GM23338 (cell line): ENCODE results near the gene SELENON. TPM values are rescaled to one million over a fixed set of nuclear protein-coding genes. Genes with fewer than 3 reads are reported as not detected.
A peak's percentile ranks its signal among the peaks of the same experiment; 100 is the strongest.

Source experiments
- ATAC-seq: fragments of 200-7000 bp; cut with Tn5 transposase; 3 replicates; pipeline ENCODE4 v1.9.1; 2020
- DNase-seq: peaks from one replicate; pipeline ENCODE4 v3.0.0-alpha.2; 2015; ENCODE audit warnings: low spot score
- H2AFZ ChIP-seq: fragments of 200-600 bp; sonication (generic); 2 replicates; pipeline ENCODE4 v1.8.0; 2016; ENCODE audit warnings: antibody characterized with exemption, mild to moderate bottlenecking, moderate library complexity
- H3F3A ChIP-seq: fragments of 200-600 bp; sonication (generic); replicated peaks from 2 replicates; pipeline ENCODE4 v1.8.0; 2017; ENCODE audit warnings: antibody characterized with exemption, mixed run types, low read depth
- H3K27ac ChIP-seq: fragments of 200-600 bp; sonication (generic); 2 replicates; pipeline ENCODE4 v1.6.1; 2016; ENCODE audit warnings: low read depth
- H3K27me3 ChIP-seq: fragments of 200-600 bp; sonication (generic); 2 replicates; pipeline ENCODE4 v1.8.0; 2016; ENCODE audit warnings: mild to moderate bottlenecking, mixed run types, moderate library complexity; ENCODE audit not compliant: insufficient read depth
- H3K36me3 ChIP-seq: fragments of 200-600 bp; sonication (generic); 2 replicates; pipeline ENCODE4 v1.8.0; 2016; ENCODE audit warnings: mild to moderate bottlenecking; ENCODE audit not compliant: insufficient read depth
- H3K4me1 ChIP-seq: fragments of 200-600 bp; sonication (generic); 2 replicates; pipeline ENCODE4 v1.8.0; 2016; ENCODE audit warnings: mild to moderate bottlenecking, moderate library complexity; ENCODE audit not compliant: insufficient read depth
- H3K4me2 ChIP-seq: fragments of 200-600 bp; sonication (generic); 2 replicates; pipeline ENCODE4 v1.7.1; 2017; ENCODE audit warnings: mixed run types
- H3K4me3 ChIP-seq: fragments of 200-600 bp; sonication (generic); 2 replicates; pipeline ENCODE4 v1.6.1; 2016; ENCODE audit warnings: mixed run types
- H3K79me2 ChIP-seq: fragments of 200-600 bp; sonication (generic); replicated peaks from 2 replicates; pipeline ENCODE4 v1.8.0; 2017; ENCODE audit warnings: mild to moderate bottlenecking; ENCODE audit not compliant: insufficient read depth
- H3K9me2 ChIP-seq: fragments of 200-600 bp; sonication (generic); 2 replicates; pipeline ENCODE4 v1.8.0; 2017; ENCODE audit not compliant: insufficient read depth
- H4K20me1 ChIP-seq: fragments of 200-600 bp; sonication (generic); replicated peaks from 2 replicates; pipeline ENCODE4 v1.8.0; 2017; ENCODE audit warnings: mild to moderate bottlenecking; ENCODE audit not compliant: insufficient read depth
- H3K27ac Mint-ChIP-seq: 2 replicates; pipeline ENCODE4 v1.8.0; 2020; ENCODE audit warnings: inconsistent platforms, mild to moderate bottlenecking, moderate library complexity, mixed read lengths
- H3K27me3 Mint-ChIP-seq: 3 replicates; pipeline ENCODE4 v1.8.0; 2022; ENCODE audit warnings: low read depth, mild to moderate bottlenecking, moderate library complexity, mixed read lengths, inconsistent platforms; ENCODE audit not compliant: insufficient read depth, poor library complexity
- H3K36me3 Mint-ChIP-seq: 3 replicates; pipeline ENCODE4 v1.8.0; 2021; ENCODE audit warnings: low read depth, mild to moderate bottlenecking, inconsistent platforms, moderate library complexity, mixed read lengths
- H3K4me1 Mint-ChIP-seq: 3 replicates; pipeline ENCODE4 v1.8.0; 2020; ENCODE audit warnings: mild to moderate bottlenecking, inconsistent platforms, mixed read lengths
- H3K4me3 Mint-ChIP-seq: 3 replicates; pipeline ENCODE4 v1.8.0; 2021; ENCODE audit warnings: moderate library complexity, mild to moderate bottlenecking, inconsistent platforms, mixed read lengths
- H3K9me3 Mint-ChIP-seq: 3 replicates; pipeline ENCODE4 v1.8.0; 2020; ENCODE audit warnings: moderate library complexity, mild to moderate bottlenecking, inconsistent platforms, mixed read lengths
- CREB1 ChIP-seq: fragments of 250-450 bp; sonication (Bioruptor Pico); IDR thresholded peaks from 2 replicates; pipeline ENCODE4 v1.5.0; 2020; ENCODE audit warnings: low read depth, mild to moderate bottlenecking, moderate library complexity
- NANOG ChIP-seq: IDR thresholded peaks from 2 replicates; pipeline ENCODE4 v1.6.1; 2016; ENCODE audit warnings: antibody characterized with exemption, borderline replicate concordance
- REST ChIP-seq: IDR thresholded peaks from one replicate; pipeline ENCODE4 v1.6.1; 2018; ENCODE audit warnings: antibody characterized with exemption; ENCODE audit not compliant: unreplicated experiment
- STAT1 ChIP-seq: IDR thresholded peaks from one replicate; pipeline ENCODE4 v1.6.1; 2016; ENCODE audit warnings: antibody characterized with exemption; ENCODE audit not compliant: unreplicated experiment
- ZNF114 ChIP-seq: fragments of 250-450 bp; sonication (Bioruptor Pico); IDR thresholded peaks from 2 replicates; pipeline ENCODE4 v1.5.0; 2020; ENCODE audit warnings: mild to moderate bottlenecking, moderate library complexity
- ZNF331 ChIP-seq: fragments of 250-450 bp; sonication (Bioruptor Pico); IDR thresholded peaks from 2 replicates; pipeline ENCODE4 v1.5.0; 2020; ENCODE audit warnings: low read depth, mild to moderate bottlenecking, moderate library complexity
- ZNF462 ChIP-seq: fragments of 250-450 bp; sonication (Bioruptor Pico); IDR thresholded peaks from 2 replicates; pipeline ENCODE4 v1.5.0; 2020; ENCODE audit warnings: mild to moderate bottlenecking, moderate library complexity
- polyA plus RNA-seq: library from polyadenylated mRNA; unstranded; fragments of >200 nt; fragmentation: Nextera tagmentation; extraction: Ambion mirVana; gene quantifications from 2 replicates; pipeline ENCODE4 v1.2.1, GENCODE V29; 2016
- total RNA-seq: library from RNA; depleted of rRNA; stranded (reverse); fragments of >200 nt; shearing (Covaris generic); gene quantifications from 2 replicates; pipeline ENCODE4 v1.2.3, GENCODE V29; 2014

The SELENON gene
- total and polyA plus RNA-seq, 2 experiments from 2014 or later, result 17.9 to 93.2 TPM

- TF ChIP-seq ZNF462 (CRISPR knock-in tag) (no peak), ZNF331 (no peak), NANOG (no peak), ZNF114 (CRISPR knock-in tag) (no peak), STAT1 (no peak)
Measured at GRCh38 chr1:25756215-25756614, 43.8 kb upstream of the SELENON start (continued).

GRCh38 chr1:25757151-25757845 lies 42.7 kb upstream of the SELENON start:
- Histone ChIP-seq H3F3A (no peaks in the 10 kb centered on the region), H3K27ac (no peak overlapping the region), H2AFZ (no peak overlapping the region), H3K27me3 (no peaks in the 10 kb centered on the region), H3K9me2 (no peaks in the 10 kb centered on the region), H3K4me2 (no peak overlapping the region), H3K79me2 (no peaks in the 10 kb centered on the region), H3K4me1 (0 out of 2 replicates have a peak, but pooled peaks cover 12% of the 10 kb centered on the region), H3K4me3 (no peak overlapping the region), H4K20me1 (no peaks in the 10 kb centered on the region), H3K36me3 (no peaks in the 10 kb centered on the region)
- H3K4me3 Mint-ChIP-seq, result no peak overlapping the region
- H3K36me3 Mint-ChIP-seq, result no peaks in the 10 kb centered on the region
- H3K4me1 Mint-ChIP-seq, result peaks cover 42% of the 10 kb centered on the region
- peaks cover 10% of the 10 kb centered on the region for H3K27me3 Mint-ChIP-seq
- no peak overlapping the region for H3K27ac Mint-ChIP-seq
- ATAC-seq (peak; percentile 51), DNase-seq (no peak)
- no peaks in the 10 kb centered on the region for H3K9me3 Mint-ChIP-seq
- no peak for TF ChIP-seq CREB1 (CRISPR knock-in tag)
- TF ChIP-seq REST, result no peak
